Measurements from ENCODE around the gene AGER. TPM values are rescaled to one million over a fixed set of nuclear protein-coding genes. Genes with fewer than 3 reads are reported as not detected.
"Not testable (repeated sequence)": the region's sequence is repeated elsewhere in the genome, so short reads cannot be mapped to it uniquely, and the experiment has no call there.

The AGER gene
- polyA plus RNA-seq, 4 donors: 10.8 to 37.0 (median 20.3) TPM

DNA sequence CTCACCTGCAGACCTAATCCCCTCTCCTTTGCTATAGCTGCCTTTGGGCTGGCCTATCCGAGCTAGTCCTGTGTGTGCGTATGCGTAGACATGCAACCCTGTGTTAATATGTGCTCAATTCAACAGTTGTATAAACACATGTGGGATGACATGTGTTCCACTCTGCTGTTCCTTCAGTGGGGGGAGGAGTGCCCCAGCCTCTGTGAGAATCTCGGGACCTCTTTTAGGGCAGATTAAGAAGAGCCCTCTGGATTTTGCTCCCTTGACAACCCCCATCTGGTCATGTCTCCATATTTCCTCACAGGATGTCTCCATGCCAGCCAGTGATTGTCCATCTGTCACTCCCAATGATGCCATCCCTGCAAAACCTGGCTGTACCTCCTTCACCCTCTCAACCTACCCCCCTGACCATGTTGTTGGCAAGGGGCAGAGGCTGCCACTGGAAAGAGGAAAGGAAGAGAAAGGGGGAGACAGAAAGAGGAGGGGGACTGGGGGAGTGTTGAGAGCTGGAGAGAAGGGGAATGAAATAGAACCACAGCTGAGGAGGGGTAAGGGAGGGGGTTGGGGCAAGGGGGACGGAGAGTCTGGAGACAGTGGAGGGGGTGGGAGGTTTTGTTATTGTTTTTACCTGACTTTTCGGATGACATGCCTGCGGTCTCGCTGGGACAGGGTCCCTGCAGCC lies 32.7 kb downstream of the AGER start:
- no peak for DNase-seq (ENCODE audit: low read depth in 4 of 4, low spot score in 2 of 4)

DNA sequence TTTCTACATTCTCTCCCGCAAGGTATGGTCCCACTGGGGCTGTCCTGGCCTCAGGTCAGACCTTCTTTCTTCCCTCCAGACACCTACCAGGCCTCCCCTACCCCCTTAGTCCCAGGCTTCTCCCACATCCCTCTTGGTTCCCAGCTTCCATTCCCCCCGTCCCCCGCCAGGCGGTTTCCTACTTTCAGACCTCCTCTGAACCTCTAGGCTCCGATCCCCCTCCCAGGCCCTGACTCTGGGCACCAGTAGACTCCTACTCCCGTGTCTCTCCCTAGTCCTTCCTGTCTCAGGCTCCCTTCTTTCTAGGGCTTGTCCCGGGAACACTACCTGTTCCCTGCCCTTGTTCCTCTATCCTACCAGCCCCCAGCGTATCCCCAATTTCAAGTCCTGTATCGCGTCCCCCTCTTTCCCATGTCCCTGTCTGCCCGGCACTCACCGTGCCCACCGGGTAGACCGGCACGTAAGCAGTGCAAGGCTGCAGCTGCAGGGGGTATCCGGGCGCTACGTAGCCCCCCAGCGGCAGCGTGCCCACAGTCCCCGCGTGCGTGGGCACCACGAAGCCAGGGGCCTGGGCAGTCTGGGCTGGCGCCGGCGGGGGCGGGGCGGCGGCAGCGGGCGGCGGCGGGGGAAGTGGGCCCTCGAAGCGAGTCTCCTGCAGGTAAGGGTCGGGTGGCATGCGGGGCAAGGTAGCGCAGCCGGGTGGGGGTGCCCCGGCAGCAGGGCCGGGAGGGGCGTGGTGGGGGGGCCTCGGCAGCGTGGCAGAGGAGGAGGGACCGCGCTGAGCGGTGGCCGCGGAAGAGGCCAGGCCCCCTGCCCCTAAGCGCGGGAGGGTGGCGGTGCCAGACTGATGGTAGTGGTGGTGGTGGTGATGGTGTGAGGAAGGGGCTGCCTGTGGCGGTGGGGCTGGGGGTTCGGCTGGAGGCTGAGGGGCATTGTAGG lies 33.9 kb downstream of the AGER start:
- DNase-seq (ENCODE audit: low read depth in 4 of 4, low spot score in 2 of 4): no peak

DNA sequence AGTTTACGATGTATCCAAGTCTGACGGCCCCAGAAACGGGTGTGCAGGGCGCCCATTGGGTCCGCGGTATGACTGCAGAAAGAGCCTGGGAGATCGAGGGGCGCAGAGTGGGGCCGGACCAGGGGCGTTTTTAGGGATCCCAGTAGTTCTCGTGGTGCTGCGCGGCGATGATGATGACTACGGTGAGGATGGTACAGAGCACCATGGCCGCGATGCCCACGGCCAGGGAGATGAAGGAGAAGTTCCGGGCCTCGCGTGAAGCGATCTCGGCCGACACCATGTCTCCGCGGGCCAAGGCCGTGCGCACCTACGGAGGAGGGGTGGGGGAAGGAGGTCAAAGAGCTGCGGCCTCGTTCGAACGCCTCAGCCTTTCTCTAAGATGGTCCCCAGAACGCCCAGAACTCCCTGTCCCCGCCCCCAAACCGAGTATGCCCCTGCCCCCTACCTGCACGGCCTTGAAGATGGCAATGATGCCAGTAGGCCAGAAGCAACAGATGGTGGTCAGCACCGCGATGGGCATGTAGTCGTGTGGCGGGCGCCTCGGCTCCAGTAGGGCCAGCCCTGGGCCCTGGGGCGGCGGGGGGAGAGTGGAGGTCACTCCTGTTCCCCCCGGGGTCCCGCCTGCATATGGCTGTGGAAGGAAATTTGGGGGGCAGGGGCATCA lies 34.8 kb downstream of the AGER start:
- no peak for DNase-seq (ENCODE audit: low read depth in 4 of 4, low spot score in 2 of 4)

DNA sequence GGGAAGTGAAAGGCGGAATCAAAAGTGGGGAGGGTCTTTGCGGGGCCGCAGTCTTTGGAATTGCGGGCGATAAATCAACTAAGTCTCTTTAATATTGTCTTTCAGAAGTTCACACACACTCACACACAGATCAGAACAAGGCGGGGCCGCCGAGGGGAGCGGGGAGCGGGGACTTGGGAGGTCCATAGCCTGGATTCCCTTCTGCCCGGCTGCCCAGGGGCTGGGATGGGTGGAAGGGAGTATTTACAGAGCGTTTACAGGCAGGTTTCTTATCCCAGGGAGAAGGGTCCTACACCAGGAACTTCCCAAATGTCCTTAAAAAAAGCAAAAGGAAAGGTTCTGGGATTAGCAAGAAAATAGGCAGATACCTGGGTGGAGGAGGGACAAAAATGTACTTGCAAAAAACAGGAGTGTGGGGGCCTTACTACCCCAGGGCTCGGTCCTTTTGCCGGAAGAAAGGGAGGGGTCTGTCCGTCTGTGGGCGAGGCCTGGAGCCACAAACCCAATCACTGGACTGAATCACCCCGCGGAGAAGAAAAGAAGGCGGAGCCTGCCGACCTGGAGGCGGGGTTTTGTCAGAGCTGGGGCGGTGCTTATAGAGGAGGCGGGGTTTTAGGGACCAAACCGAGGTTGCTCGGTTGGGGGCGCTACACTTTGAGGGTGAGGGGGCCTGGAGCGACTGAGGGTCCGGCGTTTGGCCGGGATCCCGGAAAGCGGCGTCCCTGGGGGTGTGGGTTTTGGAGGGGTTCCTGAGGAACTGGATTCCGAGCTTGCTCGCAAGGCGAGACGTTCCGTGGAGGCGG lies 35.6 kb downstream of the AGER start:
- DNase-seq (ENCODE audit: low read depth in 4 of 4, low spot score in 2 of 4): peak in 1 of 4 donors; percentile 65

DNA sequence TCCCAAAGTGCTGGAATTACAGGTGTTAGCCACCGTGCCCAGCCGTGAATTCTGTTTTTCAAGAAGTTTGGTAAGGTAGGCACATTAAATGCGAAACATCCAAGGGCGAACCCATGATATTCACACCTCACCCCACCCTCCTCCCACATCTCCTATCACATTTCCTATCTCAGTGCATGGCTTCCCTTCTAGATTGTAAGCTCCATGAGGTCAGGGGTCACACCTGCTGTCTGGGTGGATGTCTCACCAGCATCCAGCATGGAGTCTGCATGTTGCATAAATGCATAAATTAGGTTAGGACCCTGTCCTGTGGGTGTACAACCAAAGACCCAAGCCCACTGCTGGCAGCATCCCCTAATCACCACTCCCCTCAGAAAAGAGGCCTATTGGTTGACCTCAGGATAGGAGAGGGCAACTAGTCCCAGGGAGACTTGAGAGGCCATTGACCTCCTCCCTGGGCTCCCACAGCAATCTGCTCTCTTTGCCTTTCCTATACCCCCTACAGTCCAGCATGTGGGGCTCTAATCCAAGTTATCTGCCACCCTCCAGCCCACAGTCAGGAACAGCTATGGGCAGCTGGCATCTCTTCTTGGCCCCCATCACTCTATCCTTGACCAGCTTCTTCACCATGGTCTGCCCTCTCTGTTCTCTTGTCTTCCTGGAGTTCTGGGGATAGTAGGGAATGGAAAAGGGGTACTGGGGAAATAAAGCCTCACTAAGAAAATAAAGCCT lies 36.5 kb downstream of the AGER start:
- DNase-seq (ENCODE audit: low read depth in 4 of 4, low spot score in 2 of 4): no peak

DNA sequence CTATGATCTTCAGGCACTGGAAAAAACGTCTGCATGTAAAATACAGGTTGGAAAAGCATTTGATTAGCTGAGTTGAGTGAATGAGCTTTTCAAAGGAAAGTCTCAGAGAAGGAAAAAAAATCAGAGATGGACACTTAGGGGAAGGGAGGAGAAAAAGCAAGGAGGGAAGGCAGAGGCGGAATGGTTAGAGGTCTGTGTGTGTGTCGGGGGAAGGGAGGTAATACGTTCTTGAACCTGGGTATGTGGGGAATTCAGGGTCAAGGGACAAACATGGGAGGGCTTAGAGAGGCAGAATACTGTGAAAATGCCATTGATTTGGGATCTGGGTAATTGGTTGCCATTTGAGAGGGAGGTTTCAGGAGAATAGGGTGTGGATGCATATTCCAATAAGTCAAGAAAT lies 37.4 kb downstream of the AGER start:
- no peak for DNase-seq (ENCODE audit: low read depth in 4 of 4, low spot score in 2 of 4)

DNA sequence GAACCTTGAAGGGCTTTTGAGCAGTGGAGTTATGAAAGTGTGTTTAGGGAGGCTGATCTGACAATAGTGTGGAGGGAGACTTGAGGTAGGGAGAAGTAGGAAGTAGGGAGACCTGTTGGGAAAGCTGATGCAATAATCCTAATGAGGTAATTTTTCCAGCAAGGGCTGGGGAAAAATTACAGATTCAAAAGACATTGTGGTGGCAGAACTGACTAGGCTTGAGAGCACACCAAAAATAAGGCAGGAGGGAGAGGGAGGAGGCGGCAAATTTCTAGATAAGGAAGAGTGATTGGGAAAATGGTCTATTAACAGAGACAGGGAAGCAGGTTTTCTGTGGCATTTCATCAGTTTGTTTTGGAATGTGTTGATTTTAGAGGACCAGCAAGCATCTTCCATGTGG lies 37.8 kb downstream of the AGER start:
- DNase-seq (ENCODE audit: low read depth in 4 of 4, low spot score in 2 of 4): no peak

DNA sequence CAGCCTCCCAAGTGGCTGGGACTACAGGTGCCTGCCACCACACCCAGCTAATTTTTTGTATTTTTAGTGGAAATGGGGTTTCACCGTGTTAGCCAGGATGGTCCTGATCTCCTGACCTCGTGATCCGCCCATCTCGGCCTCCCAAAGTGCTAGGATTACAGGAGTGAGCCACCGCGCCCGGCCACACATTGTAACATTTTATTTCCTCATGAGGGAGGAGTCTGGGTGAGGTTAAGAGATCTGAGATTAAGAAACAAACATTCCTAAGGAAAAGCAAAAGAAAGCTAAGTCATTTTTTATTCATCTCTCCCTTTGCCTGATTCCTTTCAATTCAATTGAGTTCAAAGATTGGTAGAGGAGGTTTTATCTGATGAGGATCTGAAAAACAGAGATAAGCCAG lies 39.8 kb downstream of the AGER start:
- DNase-seq (ENCODE audit: low read depth in 4 of 4, low spot score in 2 of 4): not testable (repeated sequence)

DNA sequence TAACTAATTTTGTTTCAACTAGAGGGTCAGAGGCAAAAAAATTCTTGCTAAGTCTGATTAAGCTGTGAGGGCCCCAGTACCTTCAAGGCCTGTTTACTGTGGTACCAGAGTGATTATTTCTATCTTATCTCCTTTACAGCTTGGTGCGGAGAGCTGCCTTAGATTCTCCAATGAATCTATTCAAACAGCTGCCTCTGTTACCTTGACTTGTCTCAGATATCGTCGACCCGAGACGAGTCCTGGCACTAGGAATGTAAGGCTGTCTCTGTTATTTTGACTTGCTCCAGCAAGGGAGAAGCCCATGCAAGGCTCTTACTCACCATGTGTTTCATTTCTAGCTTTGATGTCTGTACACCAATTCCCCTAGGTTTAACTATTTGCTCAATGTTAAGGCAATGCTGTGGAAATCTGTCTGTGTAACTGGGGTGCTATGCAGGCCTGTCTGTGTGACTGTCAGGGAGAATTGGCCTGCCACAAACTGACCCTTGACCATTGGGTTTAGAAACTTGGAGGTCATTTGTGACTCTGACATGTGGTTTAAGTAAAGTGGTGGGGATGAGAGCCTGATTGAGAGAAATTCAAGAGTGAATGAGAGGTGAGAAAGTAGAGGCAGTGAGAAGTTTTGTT lies 43.5 kb downstream of the AGER start:
- DNase-seq (ENCODE audit: low read depth in 4 of 4, low spot score in 2 of 4): no peak

DNA sequence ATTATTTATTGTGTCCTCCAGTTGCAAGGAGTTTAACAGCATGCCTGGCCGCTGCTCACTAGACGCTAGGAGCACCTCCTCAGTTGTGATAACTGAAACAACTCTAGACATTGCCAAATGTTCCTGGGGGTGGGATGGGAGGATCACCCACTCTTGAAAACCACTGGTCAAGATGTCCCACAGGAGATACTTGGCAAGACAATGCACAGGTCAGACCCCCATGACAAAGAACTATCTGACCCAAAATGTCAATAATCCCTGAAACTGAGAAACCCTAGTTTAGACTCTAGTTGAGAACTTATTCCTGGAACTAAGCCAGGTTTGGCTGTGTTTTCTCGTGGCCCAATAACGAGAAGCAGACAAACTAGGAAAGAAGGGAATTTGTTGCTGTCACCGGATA lies 44.5 kb downstream of the AGER start:
- no peak for DNase-seq (ENCODE audit: low read depth in 4 of 4, low spot score in 2 of 4)

DNA sequence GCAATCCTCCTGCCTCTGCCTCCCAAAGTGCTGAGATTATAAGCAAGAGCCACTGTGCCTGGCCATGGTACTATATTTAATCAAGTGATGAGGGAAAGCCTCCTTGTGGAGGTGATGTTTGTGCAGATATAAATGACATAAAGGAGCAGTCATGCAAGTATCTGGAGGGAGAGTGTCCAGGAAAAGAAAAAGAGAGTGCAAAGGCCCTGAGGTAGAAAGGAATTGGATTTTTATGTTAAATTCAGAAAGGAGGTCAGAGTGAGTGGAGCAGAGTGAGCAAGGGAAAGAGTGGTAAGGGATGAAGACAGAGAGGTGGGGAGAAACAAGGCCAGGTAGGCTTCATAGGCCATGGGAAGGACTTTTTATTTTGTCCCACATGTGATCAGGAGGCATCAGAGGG lies 46.6 kb downstream of the AGER start:
- DNase-seq (ENCODE audit: low read depth in 4 of 4, low spot score in 2 of 4): no peak

DNA sequence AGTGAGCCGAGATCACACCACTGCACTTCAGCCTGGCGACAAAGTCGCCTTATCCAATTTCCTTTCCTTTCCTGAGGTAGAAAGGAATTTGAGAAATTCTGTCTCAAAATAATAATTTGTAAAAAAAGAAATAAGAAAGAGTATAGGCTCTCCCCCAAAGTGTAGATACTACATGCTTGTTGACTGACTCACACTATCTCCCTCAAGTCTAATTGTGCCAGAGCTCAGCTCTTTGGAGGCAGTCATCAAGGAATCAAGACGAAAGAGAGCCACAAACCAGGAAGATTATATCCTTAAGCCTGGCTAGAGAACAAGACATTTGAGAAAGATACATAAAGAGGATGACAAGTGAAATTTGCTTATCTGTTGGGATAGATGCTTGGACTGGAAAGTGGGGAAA lies 50.3 kb downstream of the AGER start:
- DNase-seq (ENCODE audit: low read depth in 4 of 4, low spot score in 2 of 4): no peak

DNA sequence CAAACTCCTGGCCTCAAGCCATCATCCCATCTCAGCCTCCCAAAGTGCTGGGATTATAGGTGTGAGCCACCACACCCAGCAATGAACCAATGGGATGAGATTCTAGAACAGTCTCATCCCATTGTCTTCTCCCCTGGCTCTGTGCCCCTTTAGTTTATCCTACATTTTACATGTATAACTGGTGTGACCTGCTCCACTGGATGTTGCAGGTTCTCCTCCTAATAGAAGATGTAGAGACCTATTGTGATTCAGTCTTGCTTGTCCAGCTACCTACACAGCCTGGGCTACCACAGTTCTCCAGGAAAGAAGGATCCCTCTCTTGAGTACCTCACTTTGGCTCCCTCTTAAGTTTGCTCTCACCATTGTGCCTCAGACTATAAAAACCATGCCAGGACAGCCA lies 51.9 kb downstream of the AGER start:
- DNase-seq (ENCODE audit: low read depth in 4 of 4, low spot score in 2 of 4): no peak

DNA sequence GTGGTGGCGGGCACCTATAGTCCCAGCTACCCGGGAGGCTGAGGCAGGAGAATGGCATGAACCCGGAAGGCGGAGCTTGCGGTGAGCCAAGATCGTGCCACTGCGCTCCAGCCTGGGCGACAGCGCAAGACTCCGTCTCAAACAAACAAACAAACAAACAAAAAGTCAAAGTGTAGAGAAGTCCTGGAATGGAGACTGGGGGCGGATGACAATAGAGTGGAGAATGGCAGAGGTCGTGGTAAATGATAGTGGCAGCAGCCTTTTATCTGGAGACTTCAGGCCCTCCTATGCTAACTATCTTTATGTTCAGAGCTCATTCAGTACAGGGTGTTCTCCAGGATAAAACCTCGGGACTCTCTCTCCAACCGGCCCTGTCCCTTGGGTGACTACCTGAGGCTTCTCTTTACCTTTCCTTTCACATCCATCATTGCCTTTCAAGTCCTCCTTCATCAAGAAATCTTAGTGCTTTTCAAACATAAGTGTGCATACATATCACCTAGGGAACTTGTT lies 52.6 kb downstream of the AGER start:
- DNase-seq (ENCODE audit: low read depth in 4 of 4, low spot score in 2 of 4): no peak

Other genes starting within 250 kb of the AGER start
- gene CFB, start 238.2 kb downstream of the AGER start, polyA plus RNA-seq (ENCODE audit: insufficient read length in 4 of 4): 10 to 100 TPM in 1 of 4 donors, 1 to 10 TPM in 3; 6.5 to 22.2 (median 7.1) TPM
- 100 to 1,000 TPM in 1 of 4 donors, 10 to 100 TPM in 3; 88.5 to 105 (median 91.7) TPM for gene NELFE, start 225.3 kb downstream of the AGER start, polyA plus RNA-seq (ENCODE audit: insufficient read length in 4 of 4)
- 10 to 100 TPM; 36.4 to 56.9 (median 45.8) TPM for gene SKIC2, start 225.1 kb downstream of the AGER start, polyA plus RNA-seq (ENCODE audit: insufficient read length in 4 of 4)
- gene DXO, start 212.1 kb downstream of the AGER start, polyA plus RNA-seq (ENCODE audit: insufficient read length in 4 of 4): 10 to 100 TPM; 22.9 to 42.2 (median 32.9) TPM
- 10 to 100 TPM; 11.9 to 24.1 (median 15.8) TPM for gene C4A, start 202.2 kb downstream of the AGER start, polyA plus RNA-seq (ENCODE audit: insufficient read length in 4 of 4)
- gene C4B, start 169.5 kb downstream of the AGER start, polyA plus RNA-seq (ENCODE audit: insufficient read length in 4 of 4): 10 to 100 TPM; 10.7 to 24.8 (median 17.0) TPM
- 1 to 10 TPM in 2 of 4 donors, under 1 TPM in 2; 0.61 to 1.4 (median 1.1) TPM for gene CYP21A2, start 145.8 kb downstream of the AGER start, polyA plus RNA-seq (ENCODE audit: insufficient read length in 4 of 4)
- gene TNXB, start 74.9 kb downstream of the AGER start, polyA plus RNA-seq (ENCODE audit: insufficient read length in 4 of 4): 1 to 10 TPM; 2.7 to 4.9 (median 4.9) TPM
- 100 to 1,000 TPM in 1 of 4 donors, 10 to 100 TPM in 3; 88.4 to 123 (median 95.4) TPM for gene ATF6B, start 56.0 kb downstream of the AGER start, polyA plus RNA-seq (ENCODE audit: insufficient read length in 4 of 4)
- 1 to 10 TPM; 6.3 to 9.6 (median 7.7) TPM for gene FKBPL, start 54.0 kb downstream of the AGER start, polyA plus RNA-seq (ENCODE audit: insufficient read length in 4 of 4)
- 1 to 10 TPM; 2.2 to 4.4 (median 3.1) TPM for gene PRRT1, start 32.3 kb downstream of the AGER start, polyA plus RNA-seq (ENCODE audit: insufficient read length in 4 of 4)
- gene PPT2, start 30.1 kb downstream of the AGER start, polyA plus RNA-seq (ENCODE audit: insufficient read length in 4 of 4): 10 to 100 TPM; 27.9 to 50.9 (median 36.7) TPM
- gene EGFL8, start 19.7 kb downstream of the AGER start, polyA plus RNA-seq (ENCODE audit: insufficient read length in 4 of 4): 10 to 100 TPM; 12.0 to 46.0 (median 32.2) TPM
- 100 to 1,000 TPM in 3 of 4 donors, 10 to 100 TPM in 1; 93.4 to 114 (median 104) TPM for gene AGPAT1, start 8.2 kb downstream of the AGER start, polyA plus RNA-seq (ENCODE audit: insufficient read length in 4 of 4)
- 100 to 1,000 TPM in 3 of 4 donors, 10 to 100 TPM in 1; 95.7 to 113 (median 106) TPM for gene RNF5, start 5.8 kb downstream of the AGER start, polyA plus RNA-seq (ENCODE audit: insufficient read length in 4 of 4)
- 100 to 1,000 TPM; 150 to 221 (median 179) TPM for gene PBX2, start 5.9 kb upstream of the AGER start, polyA plus RNA-seq (ENCODE audit: insufficient read length in 4 of 4)
- 10 to 100 TPM in 3 of 4 donors, 1 to 10 TPM in 1; 9.5 to 12.0 (median 11.3) TPM for gene GPSM3, start 8.4 kb upstream of the AGER start, polyA plus RNA-seq (ENCODE audit: insufficient read length in 4 of 4)
- 10 to 100 TPM; 14.9 to 30.8 (median 18.4) TPM for gene NOTCH4, start 39.8 kb upstream of the AGER start, polyA plus RNA-seq (ENCODE audit: insufficient read length in 4 of 4)
- gene TSBP1, start 187.7 kb upstream of the AGER start, polyA plus RNA-seq (ENCODE audit: insufficient read length in 4 of 4): under 1 TPM in 1 of 4 donors, not detected in 3; 0.24 TPM
- 1 to 10 TPM in 2 of 4 donors, under 1 TPM in 2; 0.14 to 1.8 (median 0.85) TPM for gene BTNL2, start 222.9 kb upstream of the AGER start, polyA plus RNA-seq (ENCODE audit: insufficient read length in 4 of 4)